GM19397 (cell line): ENCODE results near the gene ZNF90.
A peak's percentile ranks its signal among the peaks of the same experiment; 100 is the strongest.
"Not testable (repeated sequence)": the region's sequence is repeated elsewhere in the genome, so short reads cannot be mapped to it uniquely, and the experiment has no call there.

ENCODE experiments used
- ATAC-seq: cut with Tn5 transposase; IDR thresholded peaks from one replicate; pipeline ENCODE4 v1.9.1; 2021; ENCODE audit warnings: mild to moderate bottlenecking, moderate library complexity; ENCODE audit not compliant: unreplicated experiment

The ZNF90 gene

DNA sequence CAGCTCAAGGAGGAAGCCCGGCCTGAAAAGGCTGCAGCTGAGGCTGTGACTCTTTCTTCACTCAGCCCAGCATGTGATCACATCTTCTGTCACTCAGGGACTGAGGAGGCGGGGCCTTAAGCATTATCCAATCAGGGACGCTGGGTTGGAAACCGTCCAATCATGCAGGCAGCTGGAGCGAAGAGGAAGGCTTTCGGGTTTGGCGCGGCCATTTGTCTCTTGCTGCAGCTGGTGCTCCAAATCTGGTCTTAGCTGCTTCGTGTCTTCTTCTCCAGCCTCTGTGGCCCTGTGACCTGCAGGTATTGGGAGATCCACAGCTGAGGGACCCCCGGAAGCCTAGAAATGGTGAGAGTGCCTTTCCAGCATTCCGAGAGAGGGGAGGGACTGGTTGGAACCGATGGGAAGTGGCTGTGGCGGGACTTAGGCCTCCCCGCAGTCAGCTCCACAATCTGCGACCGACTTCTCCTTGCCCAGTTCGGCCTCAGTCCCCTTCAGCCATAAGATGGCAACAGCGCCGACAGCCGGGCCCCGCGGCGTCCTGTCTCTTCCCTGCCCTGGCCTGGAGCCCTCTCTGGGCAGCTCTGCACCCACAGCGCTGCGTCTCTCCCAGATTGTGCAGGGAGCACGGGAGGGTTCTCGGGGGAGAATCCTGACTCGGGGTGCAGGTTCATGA is at the start of gene ZNF90:
Gene ZNF90, plus strand, starts transcription at position 210 of the 673 bp plus-strand sequence. Its CDS starts 133 bp downstream, at position 343.
- ATAC-seq = peak; percentile 91

DNA sequence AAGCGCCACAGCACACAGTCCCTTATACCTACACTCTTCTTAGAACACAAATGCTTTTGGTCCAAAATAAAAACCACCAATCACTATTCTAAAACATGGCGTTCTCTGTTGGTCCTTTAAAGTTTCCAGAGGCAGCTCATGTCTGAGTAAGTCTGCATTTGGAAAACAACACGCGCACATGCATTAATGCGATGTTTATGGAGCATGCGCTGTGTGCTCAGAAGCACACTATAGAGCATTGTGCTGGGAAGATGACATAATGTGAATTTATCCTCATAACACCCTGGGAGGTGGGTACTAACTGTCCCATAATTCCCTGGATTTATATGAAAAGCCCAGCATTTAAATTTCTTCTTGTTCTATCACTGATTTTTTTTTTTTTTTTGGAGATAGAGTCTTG is 49.2 kb upstream of the ZNF90 start:
- ATAC-seq = no peak

GRCh38 chr19:20035935-20036334 is 41.9 kb upstream of the ZNF90 start:
- no peak for ATAC-seq

- ATAC-seq = no peak
These were observed 39.2 kb upstream of the ZNF90 start for GRCh38 chr19:20038358-20039202.

DNA sequence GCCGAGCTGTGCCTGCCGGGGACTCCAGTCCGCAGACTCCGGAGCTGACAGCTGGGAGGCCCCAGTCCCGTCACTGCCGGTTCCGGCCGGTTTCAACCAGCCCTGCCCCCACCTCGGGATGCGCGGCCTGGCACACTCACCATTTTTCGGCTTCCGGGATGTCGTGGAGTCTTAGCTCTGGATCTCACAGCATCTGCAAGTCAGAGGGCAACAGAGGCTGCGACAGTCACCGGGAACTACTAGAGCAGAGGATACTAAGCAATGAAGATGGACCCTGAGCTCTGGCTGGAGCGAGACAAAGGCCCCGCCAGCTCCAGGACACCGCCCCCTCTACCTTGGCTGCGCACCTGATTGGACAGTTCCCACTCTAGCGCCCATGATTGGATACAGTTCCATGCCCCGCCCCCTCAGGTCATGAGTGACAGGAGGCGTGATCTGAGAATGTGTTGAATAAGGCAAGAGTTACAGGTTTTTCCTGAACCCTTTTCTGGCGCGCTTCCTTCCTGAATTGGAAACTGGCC is 38.5 kb upstream of the ZNF90 start, which contains the start of gene ZNF682:
Gene ZNF682, minus strand, starts transcription at position 303 of the 521 bp plus-strand sequence. Its CDS starts 160 bp downstream, at position 143.
- peak; percentile 99 for ATAC-seq

- ATAC-seq = no peak
These were observed 33.1 kb upstream of the ZNF90 start for GRCh38 chr19:20044663-20045062.

DNA sequence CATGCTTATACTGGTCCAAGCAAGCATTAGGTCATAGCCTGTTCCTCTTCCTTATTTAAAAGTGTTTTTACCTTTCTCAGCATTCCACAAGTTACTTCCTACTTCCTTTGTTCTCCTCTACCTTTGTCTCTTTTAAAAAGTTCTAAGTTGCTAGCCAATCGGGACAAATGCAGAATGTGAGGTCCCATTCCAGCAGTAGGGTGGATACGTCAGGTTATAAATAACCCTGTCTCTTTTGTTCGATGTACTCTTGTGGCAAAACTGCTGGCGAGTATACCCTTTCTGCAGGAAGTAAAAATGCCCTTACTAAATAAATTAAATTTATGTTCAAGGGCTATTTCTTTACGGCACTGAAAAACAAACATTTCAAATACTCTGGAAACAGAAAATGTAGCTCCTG is 32.1 kb upstream of the ZNF90 start:
- ATAC-seq = not testable (repeated sequence)

DNA sequence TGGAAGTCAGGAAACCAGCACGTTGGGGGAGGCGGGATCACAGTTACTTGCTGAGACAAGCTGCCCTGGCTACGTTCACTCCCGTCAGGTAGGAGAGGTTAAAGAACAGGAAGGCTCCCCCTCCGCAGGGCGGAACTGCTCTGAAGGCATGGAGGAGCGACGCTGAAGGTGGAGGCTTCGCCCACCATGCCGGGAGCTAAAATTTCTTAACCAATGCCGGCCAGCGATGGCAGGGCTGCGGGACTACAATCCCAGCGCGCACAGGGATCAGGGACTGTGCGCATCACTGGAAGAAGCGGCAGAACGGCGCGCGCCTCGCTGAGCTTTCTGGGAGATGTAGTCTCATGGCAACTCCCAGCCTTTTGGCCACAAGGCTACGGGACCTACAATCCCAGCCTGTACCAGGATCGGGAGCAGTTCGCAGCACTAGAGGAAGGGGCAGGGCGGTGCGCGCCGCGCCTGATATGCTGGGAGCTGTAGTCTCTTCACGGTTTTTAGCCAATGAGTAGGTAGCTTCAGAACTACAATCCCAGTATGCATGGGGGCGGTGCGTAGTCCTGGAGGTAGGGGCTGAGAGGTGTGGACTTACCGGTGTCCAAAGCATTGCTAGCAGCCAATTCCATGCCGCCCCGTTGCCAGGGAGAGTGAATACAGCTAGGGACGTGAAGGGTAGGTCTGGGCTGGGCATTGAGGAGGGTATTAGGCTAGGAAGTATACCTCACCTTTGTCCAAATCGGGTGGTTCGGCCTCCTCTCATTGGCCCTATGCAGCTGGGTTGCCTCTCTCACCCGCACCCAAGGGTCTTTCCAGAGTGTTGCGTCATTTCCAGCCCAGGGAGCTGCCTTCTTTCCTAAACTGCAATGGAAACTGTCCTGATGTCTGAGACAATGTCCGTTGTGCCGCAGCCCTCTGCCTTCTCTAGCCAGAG is 25.7 kb upstream of the ZNF90 start:
- peak; percentile 98 for ATAC-seq

DNA sequence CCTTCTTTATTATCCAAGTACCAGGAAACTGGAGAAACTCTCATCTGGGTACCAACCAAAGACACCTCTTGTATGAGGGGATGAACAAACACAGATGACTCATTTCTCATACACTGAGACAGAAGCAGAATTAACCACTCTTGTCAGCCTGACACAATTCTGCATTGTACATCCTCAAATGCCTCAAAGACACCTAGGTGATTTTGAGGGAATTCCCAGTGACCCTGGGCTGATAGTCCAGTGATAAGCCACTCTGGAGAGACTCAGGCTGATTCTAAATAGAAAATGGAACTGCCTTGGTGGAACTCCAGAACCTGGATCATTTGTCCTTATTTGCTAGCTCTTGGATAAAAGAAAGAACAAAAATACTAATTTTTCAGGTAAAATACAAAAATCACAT is 19.1 kb upstream of the ZNF90 start:
- ATAC-seq = not testable (repeated sequence)

GRCh38 chr19:20060282-20060681 is 17.5 kb upstream of the ZNF90 start:
- ATAC-seq = no peak

- ATAC-seq = no peak
These were observed 10.9 kb upstream of the ZNF90 start for GRCh38 chr19:20066861-20067260.

GRCh38 chr19:20067943-20068342 is 9.9 kb upstream of the ZNF90 start:
- no peak for ATAC-seq

DNA sequence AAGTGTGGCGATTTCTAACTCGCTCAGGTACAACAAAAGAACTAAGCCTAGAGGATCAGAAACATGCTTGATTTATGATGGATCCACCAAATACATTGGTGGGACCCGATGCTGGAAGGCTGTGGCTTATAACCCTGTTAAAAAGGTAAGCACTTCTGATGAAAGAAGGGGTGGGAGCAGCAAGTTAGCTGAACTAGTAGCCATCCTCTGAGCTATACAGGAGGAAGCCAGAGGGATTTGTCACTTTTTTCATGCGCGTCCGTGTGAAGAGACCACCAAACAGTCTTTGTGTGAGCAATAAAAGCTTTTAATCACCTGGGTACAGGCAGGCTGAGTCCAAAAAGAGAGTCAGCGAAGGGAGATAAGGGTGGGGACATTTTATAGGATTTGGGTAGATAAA is 9.2 kb upstream of the ZNF90 start:
- not testable (repeated sequence) for ATAC-seq

DNA sequence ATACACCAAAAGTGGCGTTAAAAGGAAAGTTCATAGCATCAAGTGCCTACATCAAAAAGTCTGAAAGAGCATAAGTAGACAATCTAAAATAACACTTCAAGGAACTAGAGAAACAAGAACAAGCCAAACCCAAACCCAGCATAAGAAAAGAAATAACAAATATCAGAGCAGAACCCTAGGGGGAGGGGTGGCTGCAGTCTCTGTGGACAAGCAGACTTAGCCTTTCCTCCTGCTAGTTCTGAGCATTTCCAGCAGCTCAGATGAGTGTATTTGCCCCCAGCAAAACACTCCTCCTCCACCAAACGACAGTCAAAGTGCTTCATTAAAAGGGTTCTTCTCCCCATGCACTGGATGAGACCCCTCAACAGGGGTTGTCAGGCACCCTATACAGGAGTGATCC is 7.1 kb upstream of the ZNF90 start:
- no peak for ATAC-seq

DNA sequence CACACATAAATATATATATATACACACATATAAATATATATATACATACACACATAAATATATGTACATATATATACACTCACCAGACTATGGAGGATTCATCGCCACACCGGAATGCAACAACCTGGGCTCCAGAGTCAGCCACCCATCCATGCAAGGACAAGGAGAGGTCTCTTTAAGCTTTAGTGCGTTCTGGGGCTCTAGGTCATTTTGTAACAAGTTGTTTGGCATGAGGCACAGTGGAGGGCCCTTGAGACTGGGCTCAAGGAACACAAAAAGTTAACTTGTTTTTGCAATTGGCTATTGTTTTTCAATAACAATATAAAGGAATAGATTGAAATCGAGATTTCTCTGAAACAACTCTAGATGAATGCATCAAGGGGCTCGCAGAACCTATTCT is 4.9 kb upstream of the ZNF90 start:
- ATAC-seq = no peak

DNA sequence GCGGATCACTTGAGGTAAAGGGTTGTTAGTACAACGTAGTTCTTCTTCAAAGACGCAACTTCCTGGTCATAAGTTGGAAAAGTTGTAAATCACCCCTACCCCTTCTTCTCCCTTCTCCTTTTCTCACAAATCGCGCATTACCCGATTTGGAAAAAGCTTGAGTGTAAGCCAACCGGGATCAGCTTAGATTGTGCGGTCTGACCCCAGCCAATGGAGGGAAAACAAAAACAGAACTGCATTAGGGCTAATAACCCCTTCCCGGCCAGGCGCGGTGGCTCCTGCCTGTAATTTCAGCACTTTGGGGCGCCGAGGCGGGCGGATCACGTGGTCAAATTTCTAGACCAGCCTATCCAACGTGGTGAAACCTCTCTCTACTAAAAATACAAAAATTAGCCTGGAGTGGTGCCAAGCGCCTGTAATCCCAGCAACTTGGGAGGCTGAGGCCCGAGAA is 806 bp downstream of the ZNF90 start:
- ATAC-seq = no peak

DNA sequence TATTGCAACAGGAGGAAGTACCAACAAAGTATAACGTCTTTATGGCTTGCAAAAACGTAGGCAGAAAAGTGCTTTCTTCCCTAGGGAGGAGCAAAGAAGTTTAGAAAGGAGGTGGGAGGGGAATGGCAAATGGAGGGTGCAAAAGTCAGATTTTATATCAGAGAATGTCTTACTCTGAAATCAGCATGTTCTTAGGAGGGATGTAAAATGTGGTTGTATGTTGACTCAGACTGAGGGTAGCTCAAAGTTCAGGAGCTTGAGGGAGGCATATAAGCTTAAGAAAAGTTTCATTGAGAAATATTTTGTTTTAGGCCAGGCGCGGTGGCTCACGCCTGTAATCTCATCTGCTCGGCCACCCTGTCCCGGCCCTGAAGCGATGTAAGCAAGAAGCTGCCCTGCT is 1.7 kb downstream of the ZNF90 start:
- no peak for ATAC-seq

GRCh38 chr19:20080656-20081055 is 2.9 kb downstream of the ZNF90 start:
- no peak for ATAC-seq

- not testable (repeated sequence) for ATAC-seq
These were observed 4.5 kb downstream of the ZNF90 start for GRCh38 chr19:20082232-20082833.

- not testable (repeated sequence) for ATAC-seq
These were observed 5.1 kb downstream of the ZNF90 start for GRCh38 chr19:20082876-20083275.
